Endothelial cell of umbilical vein (primary cell): Measurements from ENCODE around the gene RAB40C. TPM values are rescaled to one million over a fixed set of nuclear protein-coding genes. Genes with fewer than 3 reads are reported as not detected.

Source experiments
- BruUV-seq: library from RNA; stranded (reverse); fragments of 400-500 nt; replicated peaks from 2 replicates; lab custom pipeline; 2021; lab: Mats Ljungman, UMichigan
- CTCF ChIA-PET: fragments of 300-600, 350-600 bp; sonication (Branson Sonifier 250); formaldehyde crosslinking; loops from one replicate; lab custom pipeline; 2021; ENCODE audit warnings: antibody characterized with exemption, inconsistent platforms; lab: Charles Lee
- POLR2A ChIA-PET: fragments of 300-600, 350-600 bp; sonication (Branson Sonifier 250); formaldehyde crosslinking; loops from one replicate; lab custom pipeline; 2021; ENCODE audit warnings: antibody characterized with exemption, inconsistent platforms; lab: Charles Lee
- DNase-seq: peaks from one replicate; pipeline ENCODE4 v3.0.0-alpha.2; 2011; ENCODE audit warnings: low read depth, low spot score
- FAIRE-seq: peaks from 2 replicates; lab custom pipeline; 2011; peaks lifted over from hg19 to GRCh38; lab: Jason Lieb, UNC
- H2AFZ ChIP-seq: 2 replicates; pipeline ENCODE4 v1.6.0; 2012; ENCODE audit warnings: low read depth, low read length, control low read depth, inconsistent platforms
- H3K27ac ChIP-seq: 2 replicates; pipeline ENCODE4 v1.5.1; 2011; ENCODE audit warnings: low read depth, mild to moderate bottlenecking, control low read depth, low read length, moderate library complexity; ENCODE audit not compliant: insufficient read depth
- H3K27me3 ChIP-seq, 2 experiments: 2 replicates each; pipeline versions ENCODE4 v1.6.0 to v1.6.1; 2011; ENCODE audit warnings: low read length in 2 of 2, mixed read lengths in 1 of 2; ENCODE audit not compliant: control insufficient read depth in 2 of 2, insufficient read depth in 2 of 2
- H3K36me3 ChIP-seq, 2 experiments: 2 replicates in 1 of 2; 3 replicates in 1 of 2; pipeline ENCODE4 v1.5.1; 2011; ENCODE audit warnings: low read length in 2 of 2, mild to moderate bottlenecking in 1 of 2, moderate library complexity in 1 of 2; ENCODE audit not compliant: control insufficient read depth in 2 of 2, insufficient read depth in 2 of 2; ENCODE audit errors: extremely low read depth in 1 of 2
- H3K4me1 ChIP-seq: 3 replicates; pipeline ENCODE4 v1.5.1; 2011; ENCODE audit warnings: mild to moderate bottlenecking, low read length; ENCODE audit not compliant: control insufficient read depth, insufficient read depth; ENCODE audit errors: extremely low read depth
- H3K4me2 ChIP-seq: 2 replicates; pipeline ENCODE4 v1.6.1; 2011; ENCODE audit warnings: low read length, control low read depth, mixed read lengths; ENCODE audit not compliant: insufficient read depth
- H3K4me3 ChIP-seq, 3 experiments: fragments of 200-600 bp in 1 of 3; sonication (generic), shearing (Covaris generic) in 1 of 3; replicated peaks in 1 of 3; 2 replicates each; pipeline ENCODE4 v1.5.1; 2011 to 2016; ENCODE audit warnings: control low read depth in 3 of 3, low read length in 3 of 3, mild to moderate bottlenecking in 2 of 3, inconsistent platforms in 1 of 3, low read depth in 1 of 3, moderate library complexity in 1 of 3; ENCODE audit not compliant: insufficient read depth in 1 of 3
- H3K79me2 ChIP-seq: 2 replicates; pipeline ENCODE4 v1.6.0; 2012; ENCODE audit warnings: low read length, inconsistent platforms; ENCODE audit not compliant: control insufficient read depth, insufficient read depth
- H3K9ac ChIP-seq: replicated peaks from 2 replicates; pipeline ENCODE3; 2011; ENCODE audit warnings: low read length, control low read depth; ENCODE audit not compliant: insufficient read depth; ENCODE audit errors: extremely low read depth
- H3K9me1 ChIP-seq: replicated peaks from 3 replicates; pipeline ENCODE4 v1.6.0; 2011; ENCODE audit warnings: mild to moderate bottlenecking, low read length; ENCODE audit not compliant: control insufficient read depth, insufficient read depth; ENCODE audit errors: extremely low read depth
- H3K9me3 ChIP-seq: replicated peaks from 2 replicates; pipeline ENCODE4 v1.5.1; 2012; ENCODE audit warnings: low read length, inconsistent platforms; ENCODE audit not compliant: control insufficient read depth, insufficient read depth
- H4K20me1 ChIP-seq: replicated peaks from 2 replicates; pipeline ENCODE3; 2011; ENCODE audit warnings: mild to moderate bottlenecking, low read length; ENCODE audit not compliant: control insufficient read depth, insufficient read depth; ENCODE audit errors: extremely low read depth
- EZH2 ChIP-seq: IDR thresholded peaks from 2 replicates; pipeline ENCODE4 v1.6.1; 2012; ENCODE audit warnings: borderline replicate concordance, low read depth, mild to moderate bottlenecking, moderate library complexity, low read length, inconsistent platforms; ENCODE audit not compliant: severe bottlenecking
- FOS ChIP-seq: IDR thresholded peaks from 2 replicates; pipeline ENCODE4 v1.6.1; 2011; ENCODE audit warnings: mild to moderate bottlenecking, low read length, moderate library complexity, borderline replicate concordance; ENCODE audit not compliant: insufficient read depth
- GATA2 ChIP-seq: IDR thresholded peaks from 2 replicates; pipeline ENCODE4 v1.7.0; 2011; ENCODE audit warnings: low read depth, mild to moderate bottlenecking, moderate library complexity, mixed read lengths, low read length; ENCODE audit not compliant: insufficient read length, insufficient read depth
- JUN ChIP-seq: IDR thresholded peaks from 2 replicates; pipeline ENCODE4 v1.6.1; 2011; ENCODE audit warnings: borderline replicate concordance, low read depth; ENCODE audit not compliant: insufficient read length, insufficient read depth
- MAX ChIP-seq: IDR thresholded peaks from 2 replicates; pipeline ENCODE4 v1.6.1; 2011; ENCODE audit not compliant: insufficient read depth, insufficient read length
- MYC ChIP-seq: IDR thresholded peaks from one replicate; pipeline ENCODE4 v1.6.1; 2011; ENCODE audit warnings: mild to moderate bottlenecking, low read depth, low read length
- POLR2A ChIP-seq: IDR thresholded peaks from 2 replicates; pipeline ENCODE4 v1.6.1; 2012; ENCODE audit warnings: low read depth, mild to moderate bottlenecking, control low read depth, low read length
- POLR2AphosphoS5 ChIP-seq: IDR thresholded peaks from 2 replicates; pipeline ENCODE4 v1.6.1; 2012; ENCODE audit warnings: low read depth, mild to moderate bottlenecking, control low read depth, low read length, moderate library complexity; ENCODE audit not compliant: insufficient read depth
- dilution Hi-C: fragments of 300-500 bp; cut with MboI; formaldehyde crosslinking; loops from one replicate; pipeline ENCODE4 v1.15.0; 2019; ENCODE audit warnings: low sequenced_read_pairs; ENCODE audit not compliant: extremely low pct_ligation_motif_present
- intact Hi-C: fragments of 100-400 bp; cut with micrococcal nuclease; formaldehyde crosslinking; loops from one replicate; pipeline ENCODE4 v1.10.0; 2022
- polyA plus RNA-seq, 4 experiments: library from polyadenylated mRNA; depleted of rRNA in 3 of 4; stranded (reverse) in 3 of 4; unstranded in 1 of 4; fragments of >200 nt; gene quantifications; 2 replicates each; pipeline versions ENCODE4 v1.2.1 to v1.2.3, GENCODE V29; 2011 to 2012; ENCODE audit warnings: missing spikeins in 1 of 4
- total RNA-seq: library from RNA; stranded (reverse); gene quantifications from 2 replicates; pipeline ENCODE4 v1.2.3, GENCODE V29; 2021
- TF ChIP-seq, protein P1 (sequence below), 2 donors: IDR thresholded peaks; 1 replicate in 1 of 2; 2 replicates in 1 of 2; pipeline ENCODE4 v1.5.1; 2011; ENCODE audit warnings: low read length in 2 of 2, mild to moderate bottlenecking in 2 of 2, moderate library complexity in 2 of 2, control low read depth in 1 of 2, inconsistent platforms in 1 of 2, low read depth in 1 of 2; ENCODE audit not compliant: insufficient read depth in 1 of 2; ENCODE audit errors: extremely low read depth in 1 of 2

Gene RAB40C
- total and polyA plus RNA-seq, 2 donors (not counting 3 experiments of a cell fraction or from before 2014, with no cell fraction given) = 12.4 to 18.8 TPM

DNA sequence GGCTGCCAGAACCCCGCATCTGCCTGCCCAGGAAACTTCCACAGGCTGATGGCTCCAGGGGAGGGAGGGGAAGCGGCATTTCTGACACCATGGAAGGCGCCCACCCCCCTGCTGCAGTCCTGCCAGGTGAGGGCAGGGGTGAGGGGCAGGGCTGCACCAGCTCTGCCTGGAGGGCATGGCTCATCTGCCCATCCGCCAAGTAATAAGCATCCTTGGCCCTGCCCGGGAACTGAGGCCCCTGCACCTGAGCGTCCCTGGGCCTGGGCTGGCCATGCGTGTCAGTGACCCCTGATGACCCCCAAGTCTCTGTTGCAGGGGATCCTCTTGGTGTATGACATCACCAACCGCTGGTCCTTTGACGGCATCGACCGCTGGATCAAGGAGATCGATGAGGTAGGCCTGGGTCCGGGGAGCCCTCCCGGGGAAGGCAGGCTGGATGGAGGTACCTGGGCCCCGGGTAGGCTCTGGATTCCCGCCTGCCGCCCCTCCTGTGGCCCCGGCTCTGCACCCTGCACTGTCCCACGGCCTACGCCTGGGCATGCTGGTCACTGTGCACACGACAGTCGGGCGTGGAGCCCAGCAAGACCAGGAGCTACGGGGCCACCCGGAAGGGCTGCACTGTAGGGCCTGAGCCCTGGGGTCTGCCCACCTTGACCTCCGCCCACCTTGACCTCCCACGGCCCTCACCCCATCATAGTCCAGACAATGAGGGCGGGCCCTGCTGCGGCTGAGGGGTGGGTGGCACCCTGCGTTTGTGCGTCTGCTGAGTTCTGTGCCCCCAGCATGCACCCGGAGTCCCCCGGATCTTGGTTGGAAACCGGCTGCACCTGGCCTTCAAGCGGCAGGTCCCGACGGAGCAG lies 35.5 kb downstream of the RAB40C start:
- intact Hi-C loops (no loop called here), dilution Hi-C loops (no loop called here)
- no peaks in the 10 kb centered on the region for H3K9me3 ChIP-seq
- no peak overlapping the region for H3K27ac ChIP-seq
- H3K79me2 ChIP-seq = no peaks in the 10 kb centered on the region
- peaks cover 3% of the 10 kb centered on the region for H3K4me1 ChIP-seq
- H3K9me1 ChIP-seq = no peaks in the 10 kb centered on the region
- POLR2A ChIA-PET = no interaction called here
- peaks cover 0 to 5% of the 10 kb centered on the region in 2 experiments for H3K36me3 ChIP-seq
- H4K20me1 ChIP-seq = no peaks in the 10 kb centered on the region
- FAIRE-seq (no peak), DNase-seq (no peak)
- H3K9ac ChIP-seq = no peak overlapping the region
- H2AFZ ChIP-seq = no peak overlapping the region
- TF ChIP-seq JUN = no peak
- TF ChIP-seq MAX = no peak
- no peak for TF ChIP-seq FOS
- TF ChIP-seq GATA2 = no peak
- TF ChIP-seq POLR2AphosphoS5 = no peak
- TF ChIP-seq, protein P1, sequence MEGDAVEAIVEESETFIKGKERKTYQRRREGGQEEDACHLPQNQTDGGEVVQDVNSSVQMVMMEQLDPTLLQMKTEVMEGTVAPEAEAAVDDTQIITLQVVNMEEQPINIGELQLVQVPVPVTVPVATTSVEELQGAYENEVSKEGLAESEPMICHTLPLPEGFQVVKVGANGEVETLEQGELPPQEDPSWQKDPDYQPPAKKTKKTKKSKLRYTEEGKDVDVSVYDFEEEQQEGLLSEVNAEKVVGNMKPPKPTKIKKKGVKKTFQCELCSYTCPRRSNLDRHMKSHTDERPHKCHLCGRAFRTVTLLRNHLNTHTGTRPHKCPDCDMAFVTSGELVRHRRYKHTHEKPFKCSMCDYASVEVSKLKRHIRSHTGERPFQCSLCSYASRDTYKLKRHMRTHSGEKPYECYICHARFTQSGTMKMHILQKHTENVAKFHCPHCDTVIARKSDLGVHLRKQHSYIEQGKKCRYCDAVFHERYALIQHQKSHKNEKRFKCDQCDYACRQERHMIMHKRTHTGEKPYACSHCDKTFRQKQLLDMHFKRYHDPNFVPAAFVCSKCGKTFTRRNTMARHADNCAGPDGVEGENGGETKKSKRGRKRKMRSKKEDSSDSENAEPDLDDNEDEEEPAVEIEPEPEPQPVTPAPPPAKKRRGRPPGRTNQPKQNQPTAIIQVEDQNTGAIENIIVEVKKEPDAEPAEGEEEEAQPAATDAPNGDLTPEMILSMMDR (IDR thresholded peaks at IDR 0.05; ENCODE audit: extremely low read depth in 1 of 2, insufficient read depth in 1 of 2, low read depth in 1 of 2, low read length in 2 of 2) = no peak
- no peak for TF ChIP-seq EZH2
- no peak for TF ChIP-seq POLR2A
- no peak for TF ChIP-seq MYC
- H3K4me3 ChIP-seq = no peak overlapping the region
- no peak overlapping the region for H3K4me2 ChIP-seq
- CTCF ChIA-PET = interaction anchor here (1.0 to 1.6 kb wide), 2 partner anchors 17 to 23 kb away, joined by 3 to 4 read pairs; partner anchors contain the start of gene MCRIP2
- BruUV-seq = no TSS peak
- no peaks in the 10 kb centered on the region for H3K27me3 ChIP-seq
